Measurements from ENCODE around the gene RASGRP1.
A peak's percentile ranks its signal among the peaks of the same experiment; 100 is the strongest.

RASGRP1 gene

DNA sequence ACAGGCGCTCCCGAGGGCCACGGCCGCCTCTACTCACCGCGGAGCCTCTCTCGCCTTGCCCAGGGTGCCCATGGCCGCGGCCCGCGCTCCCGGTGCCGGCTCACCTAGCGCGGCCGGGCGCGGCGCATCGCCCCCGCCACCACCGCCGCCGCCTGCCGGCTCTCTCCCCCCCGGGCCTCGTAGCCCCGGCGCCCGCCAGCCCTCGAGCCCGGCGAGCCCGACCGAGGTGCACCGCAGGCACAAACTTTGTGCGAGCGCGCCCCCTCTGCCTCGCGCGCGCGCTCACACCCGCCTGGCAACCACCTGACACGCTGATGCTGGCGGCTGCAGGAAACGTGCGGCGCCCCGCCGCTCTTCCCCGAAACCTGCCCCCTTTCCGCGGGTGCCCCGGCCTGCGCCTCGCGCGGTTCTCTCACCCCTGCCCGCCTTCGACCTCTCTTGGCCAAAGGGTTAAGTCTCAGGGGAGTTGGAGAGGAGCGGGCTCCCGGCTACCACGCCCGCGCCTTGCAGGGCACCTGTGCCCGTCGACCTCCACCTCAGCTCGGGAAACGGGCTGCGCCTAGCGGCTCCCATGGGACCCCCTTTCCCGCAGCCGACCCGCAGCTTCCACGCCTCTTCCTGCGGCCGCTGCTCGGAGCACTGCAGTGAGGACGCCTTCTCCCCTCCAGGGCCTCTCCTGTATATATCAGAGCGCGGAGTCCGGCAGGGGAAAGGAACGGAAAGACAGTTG lies at the start of gene RASGRP1:
TSS of gene RASGRP1 (minus strand) at position 258 of the 730 bp plus-strand sequence. CDS start at position 72, 186 bp downstream.
- H3K36me3 Mint-ChIP-seq: peaks cover 2% of the 10 kb centered on the region
- peaks cover 29% of the 10 kb centered on the region for H3K4me1 Mint-ChIP-seq
- H3K27ac Mint-ChIP-seq: peak within 1 kb of the TSS; percentile 93
- no peaks in the 10 kb centered on the region for H3K9me3 Mint-ChIP-seq
- DNase-seq (ENCODE audit: low spot score in 2 of 2) (peak; percentile 83 to 87), ATAC-seq (ENCODE audit: low read depth) (peak; percentile 84)
- no peaks in the 10 kb centered on the region for H3K27me3 Mint-ChIP-seq
- peak within 1 kb of the TSS; percentile 90 for H3K4me3 Mint-ChIP-seq

DNA sequence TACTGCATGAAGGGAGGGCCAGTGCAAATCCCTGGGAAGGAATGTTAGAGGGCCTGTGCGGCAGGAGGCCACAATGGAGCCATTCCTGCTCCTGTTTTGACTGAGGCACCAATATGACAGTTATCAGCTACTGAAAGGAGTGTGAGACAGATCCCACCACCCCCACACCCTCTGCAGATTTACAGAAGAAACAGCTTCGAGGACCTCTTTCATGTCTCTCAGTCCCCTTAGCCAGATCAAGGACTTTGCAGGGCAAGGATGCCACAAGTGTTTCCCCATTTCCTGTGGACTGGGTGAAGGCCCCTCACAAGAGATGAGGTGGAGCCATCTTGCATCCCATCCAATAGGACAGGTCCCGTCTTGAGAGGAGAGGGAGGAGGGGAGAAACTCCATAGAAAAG lies 48.5 kb upstream of the RASGRP1 start:
- H3K4me1 Mint-ChIP-seq: peaks cover 23% of the 10 kb centered on the region
- H3K4me3 Mint-ChIP-seq: no peak overlapping the region
- H3K27me3 Mint-ChIP-seq: no peaks in the 10 kb centered on the region
- H3K27ac Mint-ChIP-seq: no peak overlapping the region
- ATAC-seq (ENCODE audit: low read depth): no peak
- H3K36me3 Mint-ChIP-seq: no peaks in the 10 kb centered on the region
- H3K9me3 Mint-ChIP-seq: no peaks in the 10 kb centered on the region
- no peak for DNase-seq (ENCODE audit: low spot score in 2 of 2)

DNA sequence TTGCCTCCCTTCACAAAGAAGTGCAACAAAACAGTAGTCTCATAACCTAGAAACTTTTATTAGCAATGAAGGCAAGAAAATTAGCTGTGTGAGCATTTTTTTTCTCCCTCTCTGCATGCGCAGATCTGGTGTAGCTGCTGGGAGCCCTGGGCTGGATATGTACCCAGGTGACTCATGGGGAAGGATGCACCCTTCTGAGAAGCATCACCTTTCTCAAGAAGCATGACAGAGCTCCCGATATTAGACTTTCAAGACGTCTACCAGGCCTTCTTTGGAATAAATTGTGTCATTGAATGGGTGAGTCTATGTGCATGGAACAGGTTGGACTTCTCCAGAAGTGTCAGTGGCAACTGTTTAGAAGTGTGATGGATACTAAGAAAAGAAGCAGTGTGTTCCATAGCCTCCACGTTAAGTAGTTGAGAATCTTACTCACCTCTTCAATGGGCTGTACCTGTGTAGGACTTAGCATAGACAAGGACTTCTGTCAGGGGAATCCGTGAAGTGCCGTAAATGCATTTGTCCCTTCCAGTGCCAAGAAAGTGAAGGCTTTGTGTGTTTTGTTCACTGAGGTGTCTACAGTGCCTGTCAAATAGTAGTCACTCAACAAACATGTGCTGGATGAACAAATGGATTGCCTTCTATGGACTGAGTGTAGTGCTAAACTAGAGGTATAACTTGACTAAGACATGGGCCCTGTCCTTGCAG lies 47.7 kb upstream of the RASGRP1 start:
- DNase-seq (ENCODE audit: low spot score in 2 of 2): no peak
- H3K4me1 Mint-ChIP-seq: peaks cover 23% of the 10 kb centered on the region

DNA sequence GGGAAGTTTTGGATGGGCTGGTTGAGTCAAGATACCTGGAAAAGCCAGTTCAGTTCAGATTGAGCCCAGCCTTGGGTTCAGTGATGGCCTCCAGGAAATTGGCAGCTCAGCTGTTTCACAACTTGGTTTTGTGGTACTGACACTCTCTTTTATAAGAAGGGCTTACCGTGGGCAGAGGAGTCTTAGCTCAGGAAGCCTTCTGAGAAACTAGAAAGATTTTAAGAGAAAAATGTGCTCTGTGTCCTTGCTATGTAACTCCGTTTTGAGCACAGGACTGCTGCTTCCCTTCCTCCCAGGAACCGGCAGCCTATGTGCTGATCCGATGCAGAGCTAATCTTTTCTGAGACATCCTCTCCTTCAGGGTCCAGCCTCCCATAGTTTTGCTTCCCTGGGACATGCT lies 46.6 kb upstream of the RASGRP1 start:
- DNase-seq (ENCODE audit: low spot score in 2 of 2): no peak
- H3K4me1 Mint-ChIP-seq: peaks cover 23% of the 10 kb centered on the region
- peak overlapping the region; percentile 69 for H3K27ac Mint-ChIP-seq
- H3K9me3 Mint-ChIP-seq: no peaks in the 10 kb centered on the region
- no peaks in the 10 kb centered on the region for H3K27me3 Mint-ChIP-seq
- no peaks in the 10 kb centered on the region for H3K36me3 Mint-ChIP-seq
- ATAC-seq (ENCODE audit: low read depth): no peak
- H3K4me3 Mint-ChIP-seq: no peak overlapping the region

More for the DNA sequence above, 47.7 kb upstream of the RASGRP1 start:
- Mint-ChIP-seq H3K27ac (no peak overlapping the region), H3K9me3 (no peaks in the 10 kb centered on the region), H3K36me3 (no peaks in the 10 kb centered on the region), H3K4me3 (no peak overlapping the region), H3K27me3 (no peaks in the 10 kb centered on the region)
- ATAC-seq (ENCODE audit: low read depth): no peak

DNA sequence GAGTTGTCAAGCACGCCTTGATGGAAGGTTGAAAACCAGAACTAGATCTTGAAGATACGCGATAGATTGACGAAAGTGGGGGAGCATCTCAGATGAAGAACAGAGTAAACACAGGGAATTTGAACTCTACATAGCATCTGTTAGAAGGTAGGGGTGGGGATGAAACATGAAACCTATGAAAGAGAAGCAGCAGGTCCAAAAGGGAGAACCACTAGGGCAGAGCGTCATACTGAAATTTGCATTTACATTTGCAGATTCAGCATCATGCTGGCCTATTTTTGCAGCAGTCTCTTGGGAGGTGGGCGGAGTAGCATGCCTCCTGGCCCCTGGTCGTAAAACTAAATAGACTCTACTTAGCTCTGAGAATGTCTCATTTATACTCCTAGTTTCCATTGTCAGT lies 46.1 kb upstream of the RASGRP1 start:
- peak overlapping the region; percentile 21 for H3K4me3 Mint-ChIP-seq
- ATAC-seq (ENCODE audit: low read depth) (peak; percentile 98), DNase-seq (ENCODE audit: low spot score in 2 of 2) (peak in 1 of 2 donors; percentile 34)
- peaks cover 23% of the 10 kb centered on the region for H3K4me1 Mint-ChIP-seq
- peak overlapping the region; percentile 69 for H3K27ac Mint-ChIP-seq
- no peaks in the 10 kb centered on the region for H3K9me3 Mint-ChIP-seq
- H3K27me3 Mint-ChIP-seq: no peaks in the 10 kb centered on the region
- no peaks in the 10 kb centered on the region for H3K36me3 Mint-ChIP-seq

DNA sequence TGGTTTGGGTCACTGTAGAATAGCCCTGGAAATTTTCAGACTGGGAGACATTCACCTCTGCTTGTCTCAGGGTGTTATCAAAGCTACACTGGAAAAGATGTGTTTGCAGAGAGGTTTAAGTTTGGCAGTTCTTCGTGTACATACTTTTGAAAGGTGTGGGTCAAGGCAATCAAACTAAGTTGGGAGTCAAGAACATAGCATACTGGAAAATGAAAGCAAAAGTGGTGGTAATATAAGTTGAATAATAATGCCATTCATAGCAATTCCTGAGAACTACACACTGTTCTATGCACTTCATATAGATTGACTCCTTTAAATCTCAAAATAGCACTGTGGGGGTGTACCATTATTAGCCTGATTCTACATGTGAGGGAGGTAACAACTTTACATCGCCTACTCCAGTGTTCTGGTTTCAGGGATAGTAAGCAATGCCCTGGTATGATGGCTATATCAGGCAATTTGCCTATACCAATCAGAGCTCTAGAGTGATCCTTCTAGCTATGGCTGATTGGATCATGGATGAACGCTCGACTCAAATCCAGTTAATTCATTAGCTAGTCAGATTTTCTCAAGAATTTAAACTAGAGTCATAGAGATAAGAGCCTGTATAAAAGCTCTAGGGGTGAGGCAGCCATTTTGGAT lies 44.6 kb upstream of the RASGRP1 start:
- ATAC-seq (ENCODE audit: low read depth) (no peak), DNase-seq (ENCODE audit: low spot score in 2 of 2) (no peak)
- H3K27me3 Mint-ChIP-seq: no peaks in the 10 kb centered on the region
- H3K36me3 Mint-ChIP-seq: no peaks in the 10 kb centered on the region
- no peak overlapping the region for H3K4me3 Mint-ChIP-seq
- no peak overlapping the region for H3K27ac Mint-ChIP-seq
- H3K9me3 Mint-ChIP-seq: no peaks in the 10 kb centered on the region
- peaks cover 26% of the 10 kb centered on the region for H3K4me1 Mint-ChIP-seq

DNA sequence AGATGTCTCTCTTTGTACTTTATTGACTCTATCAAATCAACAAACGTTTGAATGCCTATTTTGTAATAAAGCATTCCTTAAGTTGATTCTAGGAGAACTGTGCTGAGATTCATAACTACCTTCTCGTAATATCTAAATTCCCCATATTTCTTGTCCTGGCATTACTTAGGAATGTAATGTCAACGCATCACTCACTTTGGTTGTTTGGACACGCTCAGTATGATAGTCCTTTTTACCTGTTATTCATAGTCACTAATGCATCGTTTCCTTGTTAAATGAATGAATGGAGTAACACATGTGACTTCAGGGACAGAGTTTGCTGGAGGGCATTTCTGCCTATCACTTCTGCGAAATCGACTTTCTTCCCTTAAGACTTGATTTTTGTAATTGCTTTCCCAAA lies 44.1 kb upstream of the RASGRP1 start:
- DNase-seq (ENCODE audit: low spot score in 2 of 2): no peak
- no peak overlapping the region for H3K27ac Mint-ChIP-seq
- H3K9me3 Mint-ChIP-seq: no peaks in the 10 kb centered on the region
- H3K27me3 Mint-ChIP-seq: no peaks in the 10 kb centered on the region
- H3K36me3 Mint-ChIP-seq: no peaks in the 10 kb centered on the region
- no peak for ATAC-seq (ENCODE audit: low read depth)
- H3K4me1 Mint-ChIP-seq: peaks cover 30% of the 10 kb centered on the region
- H3K4me3 Mint-ChIP-seq: no peak overlapping the region

DNA sequence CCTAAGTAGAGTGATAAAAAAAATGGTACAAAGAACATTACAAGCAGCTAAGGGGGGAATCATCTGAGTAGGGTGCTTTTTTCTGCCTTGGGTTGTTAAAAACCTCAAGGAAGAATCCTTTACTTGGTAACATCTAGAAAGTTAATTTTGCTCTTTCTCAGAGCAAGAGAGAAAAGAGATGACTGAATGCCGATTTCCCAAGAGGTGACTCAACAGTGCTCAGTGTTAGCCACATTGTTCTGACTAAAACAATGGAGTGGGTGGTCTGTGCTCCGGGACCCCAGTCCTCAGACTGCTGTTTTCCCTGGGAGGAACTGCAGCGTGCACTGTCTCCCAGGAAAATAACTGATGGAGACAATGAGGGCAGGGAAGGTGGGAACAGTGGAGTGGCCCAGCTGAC lies 41.1 kb upstream of the RASGRP1 start:
- ATAC-seq (ENCODE audit: low read depth) (no peak), DNase-seq (ENCODE audit: low spot score in 2 of 2) (no peak)
- Mint-ChIP-seq H3K36me3 (no peaks in the 10 kb centered on the region), H3K4me3 (no peak overlapping the region), H3K4me1 (peaks cover 18% of the 10 kb centered on the region), H3K27ac (no peak overlapping the region), H3K9me3 (no peaks in the 10 kb centered on the region), H3K27me3 (no peaks in the 10 kb centered on the region)

DNA sequence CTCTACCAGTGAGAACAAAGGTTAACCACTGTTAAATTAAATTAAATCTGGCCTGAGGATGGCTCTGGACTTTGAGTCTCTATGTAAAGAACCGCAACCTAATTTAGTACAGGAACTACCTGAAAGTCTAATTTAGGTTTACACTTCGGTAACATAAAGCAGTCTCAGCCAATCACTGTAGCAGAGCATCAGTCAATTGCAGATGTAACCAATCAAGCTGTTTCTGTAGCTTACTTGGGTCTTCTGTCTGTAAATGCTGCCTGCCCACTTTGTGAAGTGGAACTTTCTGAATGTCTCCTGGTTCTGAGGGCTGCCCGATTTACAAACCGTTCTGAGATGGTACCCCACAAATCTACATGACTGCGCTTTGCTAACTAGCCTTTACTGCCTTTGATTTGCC lies 39.1 kb upstream of the RASGRP1 start:
- DNase-seq (ENCODE audit: low spot score in 2 of 2) (no peak), ATAC-seq (ENCODE audit: low read depth) (no peak)
- H3K36me3 Mint-ChIP-seq: no peaks in the 10 kb centered on the region
- H3K27me3 Mint-ChIP-seq: no peaks in the 10 kb centered on the region
- H3K27ac Mint-ChIP-seq: peak overlapping the region; percentile 22
- H3K9me3 Mint-ChIP-seq: no peaks in the 10 kb centered on the region
- H3K4me1 Mint-ChIP-seq: peaks cover 7% of the 10 kb centered on the region
- no peak overlapping the region for H3K4me3 Mint-ChIP-seq

DNA sequence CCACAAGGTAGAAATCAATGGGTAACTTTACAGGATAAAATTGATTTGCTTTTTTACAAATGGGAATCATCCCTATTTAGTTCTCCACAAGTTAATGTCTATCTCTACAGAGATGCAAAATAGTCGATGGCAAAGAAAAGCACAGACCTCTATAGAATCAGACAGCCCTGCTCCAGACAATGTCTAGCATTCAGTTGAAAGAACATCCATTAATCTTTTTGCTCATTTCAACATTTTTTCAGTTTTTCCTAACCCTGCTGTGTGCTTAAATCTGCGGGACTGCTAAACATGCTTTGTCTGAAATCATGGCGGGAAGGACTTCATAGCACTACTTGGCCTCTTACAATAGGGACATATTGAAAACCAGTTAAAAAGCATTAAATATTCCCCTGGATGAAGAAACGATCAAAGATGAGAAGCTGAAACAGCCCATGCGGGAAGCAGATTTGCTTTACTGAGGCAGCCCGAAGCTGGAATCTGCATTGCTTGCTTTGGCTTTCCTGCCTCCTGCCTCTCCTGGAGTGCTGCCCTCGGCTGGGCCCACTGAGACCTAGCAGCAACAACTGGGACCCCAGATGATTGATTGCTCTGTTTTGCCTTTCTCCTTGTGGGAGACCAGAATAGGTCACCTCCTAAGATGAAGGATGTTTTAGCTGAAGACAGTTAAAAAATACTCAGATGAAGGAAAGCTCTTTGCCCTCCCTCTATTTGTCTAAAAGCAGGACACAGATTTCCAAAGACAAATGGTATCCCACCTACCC lies 38.5 kb upstream of the RASGRP1 start:
- no peaks in the 10 kb centered on the region for H3K36me3 Mint-ChIP-seq
- no peaks in the 10 kb centered on the region for H3K9me3 Mint-ChIP-seq
- DNase-seq (ENCODE audit: low spot score in 2 of 2): no peak
- no peak overlapping the region for H3K4me3 Mint-ChIP-seq
- H3K27ac Mint-ChIP-seq: no peak overlapping the region
- H3K27me3 Mint-ChIP-seq: no peaks in the 10 kb centered on the region
- ATAC-seq (ENCODE audit: low read depth): no peak
- H3K4me1 Mint-ChIP-seq: peaks cover 7% of the 10 kb centered on the region

DNA sequence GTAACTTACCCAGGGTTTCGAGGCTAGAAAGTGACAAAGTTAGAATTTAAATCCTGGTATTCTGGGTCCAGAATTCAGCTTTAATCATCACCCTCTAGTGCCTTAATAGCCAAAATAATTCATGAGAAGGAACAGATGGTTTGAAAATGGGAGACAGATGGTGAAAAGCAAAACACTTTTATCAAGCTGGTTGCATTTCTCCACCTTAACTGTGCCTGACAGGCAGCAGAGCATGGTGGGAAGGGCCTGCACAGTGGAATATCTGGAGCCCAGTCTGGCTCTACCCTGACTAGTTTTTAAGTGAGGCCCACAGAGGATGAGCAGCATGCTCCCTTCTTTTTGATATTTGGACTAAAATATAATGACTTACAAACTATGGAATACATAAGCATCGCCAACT lies 35.6 kb upstream of the RASGRP1 start:
- no peak for ATAC-seq (ENCODE audit: low read depth)
- Mint-ChIP-seq H3K27ac (no peak overlapping the region), H3K36me3 (no peaks in the 10 kb centered on the region), H3K4me3 (no peak overlapping the region), H3K9me3 (peaks cover 3% of the 10 kb centered on the region), H3K4me1 (peaks cover 7% of the 10 kb centered on the region), H3K27me3 (no peaks in the 10 kb centered on the region)
- DNase-seq (ENCODE audit: low spot score in 2 of 2): no peak

DNA sequence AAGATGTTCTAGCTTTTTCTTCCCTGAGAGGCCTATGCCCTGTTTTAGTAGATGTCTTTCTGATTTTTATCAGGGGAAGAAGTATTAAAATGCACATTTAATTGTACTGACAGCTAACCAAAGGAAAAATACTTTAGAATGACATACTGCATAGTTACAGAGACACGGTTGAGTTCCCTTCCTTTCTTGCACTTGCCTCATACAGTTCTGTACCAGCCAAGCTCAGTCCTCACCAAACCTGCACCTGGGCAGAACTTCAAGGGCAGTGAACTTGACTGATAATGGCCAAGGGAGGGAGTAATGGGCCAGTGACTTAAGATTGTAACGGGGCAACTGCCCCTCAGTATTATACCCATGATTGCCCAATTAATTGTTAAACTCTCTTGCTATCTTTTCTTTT lies 34.1 kb upstream of the RASGRP1 start:
- Mint-ChIP-seq H3K4me3 (no peak overlapping the region), H3K36me3 (no peaks in the 10 kb centered on the region), H3K9me3 (peaks cover 3% of the 10 kb centered on the region), H3K27ac (peak overlapping the region; percentile 3), H3K4me1 (peaks cover under 1% of the 10 kb centered on the region), H3K27me3 (peaks cover 2% of the 10 kb centered on the region)
- ATAC-seq (ENCODE audit: low read depth): peak; percentile 46
- DNase-seq (ENCODE audit: low spot score in 2 of 2): no peak

DNA sequence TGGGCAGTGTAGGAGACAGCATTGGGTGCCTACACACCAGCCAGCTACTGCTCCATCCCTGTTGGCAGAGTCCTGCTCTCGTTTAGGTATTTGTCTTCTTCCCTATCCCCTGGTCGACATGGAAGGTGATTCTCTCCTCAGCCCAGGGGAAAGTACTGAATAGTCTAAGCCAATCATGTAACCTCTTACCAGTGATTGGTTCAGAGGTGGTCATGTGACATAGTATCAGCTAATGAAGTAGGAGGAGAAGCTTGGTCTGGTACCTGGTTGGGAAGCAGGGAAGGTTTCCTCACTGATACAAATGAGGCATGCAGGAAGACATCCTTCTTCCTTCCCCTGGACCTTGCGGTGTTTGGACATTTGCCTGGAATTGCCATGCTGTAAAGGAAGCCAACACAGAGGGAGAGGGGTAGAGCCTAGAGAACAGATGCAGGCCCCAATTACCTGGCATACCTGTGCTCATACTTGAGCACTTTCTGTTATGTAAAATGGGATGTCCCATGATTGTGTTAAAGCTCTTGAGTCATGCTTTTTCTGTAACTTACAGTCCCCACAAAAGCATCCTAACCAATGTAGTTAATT lies 32.7 kb upstream of the RASGRP1 start:
- no peak for DNase-seq (ENCODE audit: low spot score in 2 of 2)
- Mint-ChIP-seq H3K9me3 (peaks cover 3% of the 10 kb centered on the region), H3K4me1 (no peaks in the 10 kb centered on the region), H3K36me3 (no peaks in the 10 kb centered on the region), H3K4me3 (no peak overlapping the region), H3K27me3 (peaks cover 2% of the 10 kb centered on the region), H3K27ac (peak overlapping the region; percentile 53)
- ATAC-seq (ENCODE audit: low read depth): no peak

All from memory B cell (primary cell).